ENCODE measurements around the gene MTA1. TPM values are rescaled to one million over a fixed set of nuclear protein-coding genes. Genes with fewer than 3 reads are reported as not detected.

Gene MTA1
- total RNA-seq, 1 experiment from 2014 or later: 238 TPM

DNA sequence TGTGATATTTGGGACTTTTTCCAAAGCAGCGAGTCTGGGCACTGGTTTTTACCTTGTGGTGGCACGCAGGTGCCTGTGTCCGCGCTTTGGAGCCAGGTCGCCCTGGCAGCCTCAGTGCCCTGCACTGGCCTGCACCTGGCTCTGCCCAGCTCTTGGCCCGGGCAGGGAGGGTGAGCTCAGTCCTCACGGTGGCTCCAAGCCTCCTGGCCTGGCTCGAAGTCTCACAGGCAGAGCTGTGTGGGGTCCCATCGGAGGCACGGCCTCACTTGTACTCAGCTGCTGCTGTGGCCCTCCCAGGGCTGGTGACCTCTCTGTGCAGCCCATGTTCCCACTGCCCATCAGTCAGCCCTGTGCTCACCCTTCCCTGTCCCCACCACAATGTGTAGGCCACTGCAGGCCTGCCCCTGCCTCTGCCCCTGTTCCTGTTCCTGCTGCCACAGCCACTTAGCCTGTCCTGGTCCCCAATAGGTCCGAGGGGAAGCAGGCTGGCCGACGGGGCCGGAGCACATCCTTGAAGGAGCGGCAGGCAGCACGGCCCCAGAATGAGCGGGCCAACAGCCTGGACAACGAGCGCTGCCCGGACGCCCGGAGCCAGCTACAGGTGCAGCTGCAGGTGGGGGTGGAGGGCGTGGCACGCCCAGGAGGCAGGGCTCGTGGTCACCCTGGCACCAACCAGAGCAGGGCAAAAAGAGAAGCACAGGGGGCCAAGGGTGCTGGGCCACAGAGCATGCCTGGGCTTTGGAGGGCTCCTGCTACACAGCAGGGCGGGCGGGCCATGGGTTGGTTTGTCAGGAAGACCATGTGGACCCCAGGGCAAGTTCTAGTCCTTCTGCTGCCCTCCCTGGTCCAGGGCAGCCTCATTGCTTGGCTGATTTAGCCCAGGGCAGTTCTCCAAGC, 37.9 kb upstream of the MTA1 start:
- no peaks in the 10 kb centered on the region for H3K36me3 ChIP-seq (ENCODE audit: insufficient read depth, low read length, poor library complexity, severe bottlenecking)
- no peak for TF ChIP-seq EZH2 (IDR thresholded peaks at IDR 0.05; ENCODE audit: borderline replicate concordance, low read depth, low read length, poor library complexity, severe bottlenecking)
- TF ChIP-seq, protein P1, sequence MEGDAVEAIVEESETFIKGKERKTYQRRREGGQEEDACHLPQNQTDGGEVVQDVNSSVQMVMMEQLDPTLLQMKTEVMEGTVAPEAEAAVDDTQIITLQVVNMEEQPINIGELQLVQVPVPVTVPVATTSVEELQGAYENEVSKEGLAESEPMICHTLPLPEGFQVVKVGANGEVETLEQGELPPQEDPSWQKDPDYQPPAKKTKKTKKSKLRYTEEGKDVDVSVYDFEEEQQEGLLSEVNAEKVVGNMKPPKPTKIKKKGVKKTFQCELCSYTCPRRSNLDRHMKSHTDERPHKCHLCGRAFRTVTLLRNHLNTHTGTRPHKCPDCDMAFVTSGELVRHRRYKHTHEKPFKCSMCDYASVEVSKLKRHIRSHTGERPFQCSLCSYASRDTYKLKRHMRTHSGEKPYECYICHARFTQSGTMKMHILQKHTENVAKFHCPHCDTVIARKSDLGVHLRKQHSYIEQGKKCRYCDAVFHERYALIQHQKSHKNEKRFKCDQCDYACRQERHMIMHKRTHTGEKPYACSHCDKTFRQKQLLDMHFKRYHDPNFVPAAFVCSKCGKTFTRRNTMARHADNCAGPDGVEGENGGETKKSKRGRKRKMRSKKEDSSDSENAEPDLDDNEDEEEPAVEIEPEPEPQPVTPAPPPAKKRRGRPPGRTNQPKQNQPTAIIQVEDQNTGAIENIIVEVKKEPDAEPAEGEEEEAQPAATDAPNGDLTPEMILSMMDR (conservative IDR thresholded peaks at IDR 0.05; ENCODE audit: low read depth, low read length): no peak
- H3K27ac ChIP-seq (ENCODE audit: low read depth, low read length, poor library complexity, severe bottlenecking): no peak overlapping the region
- intact Hi-C loops (cut with micrococcal nuclease; ENCODE audit: unreplicated experiment): no loop called here
- H3K9me3 ChIP-seq (ENCODE audit: low read depth, low read length, poor library complexity, severe bottlenecking): no peaks in the 10 kb centered on the region
- BruUV-seq (replicated peaks): no TSS peak
- no peaks in the 10 kb centered on the region for H3K4me1 ChIP-seq (ENCODE audit: insufficient read depth, low read length, poor library complexity, severe bottlenecking)
- no peaks in the 10 kb centered on the region for H3K27me3 ChIP-seq (replicated peaks; ENCODE audit: insufficient read depth, low read depth, low read length, poor library complexity)
- ChIA-PET POLR2A (ENCODE audit: low non-redundant PET) (no interaction called here), CTCF (no interaction called here)
- DNase-seq (ENCODE audit: low spot score): no peak
- H3K4me3 ChIP-seq (ENCODE audit: low read depth, low read length, poor library complexity, severe bottlenecking): no peak overlapping the region

DNA sequence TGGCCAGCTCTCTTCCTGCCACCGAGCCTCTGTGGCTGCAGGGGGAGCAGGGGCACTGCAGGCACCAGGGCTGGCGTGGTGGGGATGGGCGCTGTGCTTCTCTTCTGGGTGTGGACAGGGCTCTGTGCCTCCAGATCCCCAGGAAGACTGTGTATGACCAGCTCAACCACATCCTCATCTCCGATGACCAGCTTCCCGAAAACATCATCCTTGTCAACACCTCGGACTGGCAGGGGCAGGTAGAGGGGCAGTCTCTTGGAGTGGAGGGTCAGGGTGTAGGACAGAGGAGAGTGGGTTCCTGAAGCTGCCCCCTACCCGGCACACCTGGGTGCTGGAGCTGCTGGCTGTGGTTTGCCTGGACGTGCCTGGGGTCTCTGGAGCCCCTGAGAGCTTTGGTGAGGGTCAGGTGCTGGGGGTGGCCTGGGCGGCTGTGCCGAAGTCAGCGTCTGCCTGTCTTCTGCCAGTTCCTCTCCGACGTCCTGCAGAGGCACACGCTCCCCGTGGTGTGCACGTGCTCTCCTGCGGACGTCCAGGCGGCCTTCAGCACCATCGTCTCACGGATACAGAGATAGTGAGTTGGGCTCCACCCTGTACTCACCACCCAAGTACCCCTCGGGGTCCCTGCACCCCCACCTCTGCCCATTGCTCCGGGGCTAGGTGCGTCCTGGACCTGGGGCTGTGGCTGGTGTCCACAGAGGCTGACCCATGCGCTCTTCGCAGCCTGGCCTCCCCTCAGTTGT, 37.1 kb upstream of the MTA1 start:
- ChIA-PET POLR2A (ENCODE audit: low non-redundant PET) (no interaction called here), CTCF (no interaction called here)
- Histone ChIP-seq H3K9me3 (ENCODE audit: low read depth, low read length, poor library complexity, severe bottlenecking) (no peaks in the 10 kb centered on the region), H3K27ac (ENCODE audit: low read depth, low read length, poor library complexity, severe bottlenecking) (no peak overlapping the region), H3K36me3 (ENCODE audit: insufficient read depth, low read length, poor library complexity, severe bottlenecking) (no peaks in the 10 kb centered on the region), H3K4me3 (ENCODE audit: low read depth, low read length, poor library complexity, severe bottlenecking) (no peak overlapping the region), H3K4me1 (ENCODE audit: insufficient read depth, low read length, poor library complexity, severe bottlenecking) (no peaks in the 10 kb centered on the region), H3K27me3 (replicated peaks; ENCODE audit: insufficient read depth, low read depth, low read length, poor library complexity) (no peaks in the 10 kb centered on the region)
- BruUV-seq (replicated peaks): no TSS peak
- intact Hi-C loops (cut with micrococcal nuclease; ENCODE audit: unreplicated experiment): no loop called here
- DNase-seq (ENCODE audit: low spot score): no peak
- no peak for TF ChIP-seq EZH2 (IDR thresholded peaks at IDR 0.05; ENCODE audit: borderline replicate concordance, low read depth, low read length, poor library complexity, severe bottlenecking)
- TF ChIP-seq, protein P1 (conservative IDR thresholded peaks at IDR 0.05; ENCODE audit: low read depth, low read length): no peak

DNA sequence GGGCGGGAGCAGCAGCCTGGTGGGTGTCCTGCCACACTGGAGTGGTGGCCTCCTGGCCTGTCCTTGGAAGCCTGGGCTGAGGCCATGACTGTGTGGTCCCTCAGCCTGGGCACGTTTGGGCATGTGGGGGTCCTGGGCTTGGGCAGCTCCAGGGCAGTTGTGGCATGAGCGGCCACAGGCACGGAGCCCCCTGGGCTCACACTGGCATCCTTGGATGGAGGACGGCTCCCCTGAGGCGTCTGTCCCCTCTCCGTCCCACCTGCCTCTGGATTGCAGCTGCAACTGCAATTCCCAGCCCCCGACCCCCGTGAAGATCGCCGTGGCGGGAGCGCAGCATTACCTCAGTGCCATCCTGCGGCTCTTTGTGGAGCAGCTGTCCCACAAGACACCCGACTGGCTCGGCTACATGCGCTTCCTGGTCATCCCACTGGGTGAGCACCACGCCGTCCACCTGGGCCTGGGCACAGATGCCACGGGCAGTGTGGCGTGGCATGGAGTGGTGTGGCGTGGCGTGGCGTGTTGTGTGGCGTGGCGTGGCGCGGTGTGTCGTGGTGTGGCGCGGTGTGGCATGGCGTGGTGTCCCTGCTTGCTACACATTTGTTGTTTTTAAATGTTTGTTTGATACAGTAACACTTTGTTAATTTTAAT, 36.4 kb upstream of the MTA1 start:
- no peak for TF ChIP-seq EZH2 (IDR thresholded peaks at IDR 0.05; ENCODE audit: borderline replicate concordance, low read depth, low read length, poor library complexity, severe bottlenecking)
- TF ChIP-seq, protein P1 (conservative IDR thresholded peaks at IDR 0.05; ENCODE audit: low read depth, low read length): no peak
- no TSS peak for BruUV-seq (replicated peaks)
- no peaks in the 10 kb centered on the region for H3K9me3 ChIP-seq (ENCODE audit: low read depth, low read length, poor library complexity, severe bottlenecking)
- intact Hi-C loops (cut with micrococcal nuclease; ENCODE audit: unreplicated experiment): no loop called here
- H3K27ac ChIP-seq (ENCODE audit: low read depth, low read length, poor library complexity, severe bottlenecking): no peak overlapping the region
- no peak overlapping the region for H3K4me3 ChIP-seq (ENCODE audit: low read depth, low read length, poor library complexity, severe bottlenecking)
- H3K4me1 ChIP-seq (ENCODE audit: insufficient read depth, low read length, poor library complexity, severe bottlenecking): no peaks in the 10 kb centered on the region
- H3K36me3 ChIP-seq (ENCODE audit: insufficient read depth, low read length, poor library complexity, severe bottlenecking): no peaks in the 10 kb centered on the region
- no peaks in the 10 kb centered on the region for H3K27me3 ChIP-seq (replicated peaks; ENCODE audit: insufficient read depth, low read depth, low read length, poor library complexity)
- CTCF ChIA-PET: no interaction called here
- DNase-seq (ENCODE audit: low spot score): no peak
- POLR2A ChIA-PET (ENCODE audit: low non-redundant PET): no interaction called here
